Thoracic aorta (tissue), 2 donors: ENCODE measurements around the gene C10orf120. TPM values are rescaled to one million over a fixed set of nuclear protein-coding genes. Genes with fewer than 3 reads are reported as not detected.

ENCODE experiments used
- ATAC-seq: fragments of 150-250 bp; one replicate; pipeline ENCODE4 v1.8.0; 2017; ENCODE audit warnings: low read depth; ENCODE audit not compliant: insufficient number of reproducible peaks, low FRiP score
- DNase-seq: peaks from one replicate; pipeline ENCODE4 v3.0.0-alpha.2; 2020; ENCODE audit warnings: low spot score
- H3K27ac ChIP-seq, 2 donors: fragments of 200-600 bp; sonication (generic); 1 replicate in 1 of 2; 2 replicates in 1 of 2; pipeline ENCODE4 v1.5.1; 2016; ENCODE audit warnings: mild to moderate bottlenecking in 2 of 2, moderate library complexity in 2 of 2
- H3K27me3 ChIP-seq: fragments of 200-600 bp; sonication (generic); replicated peaks from 2 replicates; pipeline ENCODE4 v1.6.0; 2016; ENCODE audit warnings: mild to moderate bottlenecking; ENCODE audit not compliant: insufficient read depth
- H3K36me3 ChIP-seq: fragments of 200-600 bp; sonication (generic); one replicate; pipeline ENCODE4 v1.5.1; 2016
- H3K4me1 ChIP-seq, 2 donors: fragments of 200-600 bp; sonication (generic); 1 replicate in 1 of 2; 2 replicates in 1 of 2; pipeline versions ENCODE4 v1.5.1 to v1.6.0; 2016; ENCODE audit warnings: low read depth in 2 of 2, mild to moderate bottlenecking in 1 of 2; ENCODE audit not compliant: control insufficient read depth in 1 of 2
- H3K4me3 ChIP-seq: fragments of 200-600 bp; sonication (generic); 2 replicates; pipeline ENCODE4 v1.5.1; 2016; ENCODE audit warnings: mild to moderate bottlenecking
- H3K9me3 ChIP-seq: fragments of 200-600 bp; sonication (generic); 2 replicates; pipeline ENCODE4 v1.5.1; 2016
- total RNA-seq, 2 donors: library from RNA; depleted of rRNA; stranded (reverse); fragments of >200 nt; gene quantifications; one replicate each; pipeline versions ENCODE4 v1.1.0 to v1.2.3, GENCODE V29; 2016
- TF ChIP-seq, protein P1 (sequence below): fragments of 200-600 bp; sonication (generic); IDR thresholded peaks from one replicate; pipeline ENCODE4 v1.5.1; 2019; ENCODE audit warnings: antibody characterized with exemption

The C10orf120 gene
- total RNA-seq, 2 donors from 2014 or later = not detected

DNA sequence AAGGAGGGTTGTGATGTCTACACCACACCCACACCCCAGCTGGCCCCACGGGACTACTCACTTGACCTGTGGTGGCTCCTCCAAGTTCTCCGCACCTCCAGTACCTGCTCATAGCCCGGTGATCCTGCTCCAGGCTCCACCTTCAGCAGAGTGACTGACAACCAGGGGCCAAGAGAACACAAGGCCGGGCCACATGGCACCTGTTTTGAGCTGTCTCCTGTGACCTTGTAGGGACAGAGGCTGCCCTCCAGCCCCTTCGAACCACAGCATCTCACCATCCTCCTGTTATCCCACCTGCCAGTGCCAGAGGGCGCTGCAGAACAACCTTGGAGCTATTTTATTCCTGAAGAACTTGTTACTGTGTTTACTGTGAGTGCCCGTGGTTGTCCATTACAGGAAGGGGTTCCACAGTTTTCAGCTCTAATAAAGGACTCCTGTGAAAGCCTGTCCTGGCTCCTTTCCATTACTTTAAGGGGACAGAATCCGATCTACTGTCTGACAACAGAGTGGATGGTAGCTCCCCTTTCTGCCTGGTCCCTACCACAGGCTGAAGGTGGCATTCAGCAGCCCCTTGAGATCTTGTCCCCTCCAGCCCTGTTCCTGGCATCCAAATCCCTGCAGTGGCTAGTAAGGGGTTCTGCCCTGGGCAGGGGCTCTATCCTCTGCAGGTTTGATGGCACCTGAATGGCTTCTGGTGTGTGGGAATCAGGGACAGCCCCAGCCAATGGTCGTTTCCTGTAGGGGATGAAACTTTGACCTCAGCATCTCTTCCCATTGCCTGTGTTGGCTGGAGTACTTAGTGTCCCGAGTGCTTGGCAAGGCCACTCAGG lies 50.8 kb downstream of the C10orf120 start:
- Histone ChIP-seq H3K4me3 (no peak overlapping the region), H3K27ac (no peak overlapping the region), H3K27me3 (no peaks in the 10 kb centered on the region), H3K36me3 (no peaks in the 10 kb centered on the region), H3K4me1 (no peaks in the 10 kb centered on the region), H3K9me3 (no peaks in the 10 kb centered on the region)
- TF ChIP-seq, protein P1, sequence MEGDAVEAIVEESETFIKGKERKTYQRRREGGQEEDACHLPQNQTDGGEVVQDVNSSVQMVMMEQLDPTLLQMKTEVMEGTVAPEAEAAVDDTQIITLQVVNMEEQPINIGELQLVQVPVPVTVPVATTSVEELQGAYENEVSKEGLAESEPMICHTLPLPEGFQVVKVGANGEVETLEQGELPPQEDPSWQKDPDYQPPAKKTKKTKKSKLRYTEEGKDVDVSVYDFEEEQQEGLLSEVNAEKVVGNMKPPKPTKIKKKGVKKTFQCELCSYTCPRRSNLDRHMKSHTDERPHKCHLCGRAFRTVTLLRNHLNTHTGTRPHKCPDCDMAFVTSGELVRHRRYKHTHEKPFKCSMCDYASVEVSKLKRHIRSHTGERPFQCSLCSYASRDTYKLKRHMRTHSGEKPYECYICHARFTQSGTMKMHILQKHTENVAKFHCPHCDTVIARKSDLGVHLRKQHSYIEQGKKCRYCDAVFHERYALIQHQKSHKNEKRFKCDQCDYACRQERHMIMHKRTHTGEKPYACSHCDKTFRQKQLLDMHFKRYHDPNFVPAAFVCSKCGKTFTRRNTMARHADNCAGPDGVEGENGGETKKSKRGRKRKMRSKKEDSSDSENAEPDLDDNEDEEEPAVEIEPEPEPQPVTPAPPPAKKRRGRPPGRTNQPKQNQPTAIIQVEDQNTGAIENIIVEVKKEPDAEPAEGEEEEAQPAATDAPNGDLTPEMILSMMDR = peak; percentile 43
- no peak for ATAC-seq
- DNase-seq = no peak

Other genes with a start within 250 kb of the C10orf120 start
- not detected for gene ARMS2, start 245.2 kb downstream of the C10orf120 start, total RNA-seq
- gene HTRA1, start 238.3 kb downstream of the C10orf120 start, total RNA-seq = 100 to 1,000 TPM; 282 to 473 TPM
- under 1 TPM in 1 of 2 donors, not detected in 1; 0.14 TPM for gene DMBT1, start 139.1 kb downstream of the C10orf120 start, total RNA-seq
- not detected for gene CUZD1, start 146.0 kb upstream of the C10orf120 start, total RNA-seq
- 1 to 10 TPM; 4.8 to 9.1 TPM for gene FAM24B, start 179.7 kb upstream of the C10orf120 start, total RNA-seq
- not detected for gene FAM24A, start 210.8 kb upstream of the C10orf120 start, total RNA-seq